Measurements from ENCODE around the gene UPP2.

Gene UPP2

GRCh38 chr2:158125756-158126498 lies 24.3 kb downstream of the UPP2 start:
- in situ Hi-C loops (cut with HindIII; ENCODE audit: low sequenced_read_pairs), result no loop called here
- TF ChIP-seq, protein P1, sequence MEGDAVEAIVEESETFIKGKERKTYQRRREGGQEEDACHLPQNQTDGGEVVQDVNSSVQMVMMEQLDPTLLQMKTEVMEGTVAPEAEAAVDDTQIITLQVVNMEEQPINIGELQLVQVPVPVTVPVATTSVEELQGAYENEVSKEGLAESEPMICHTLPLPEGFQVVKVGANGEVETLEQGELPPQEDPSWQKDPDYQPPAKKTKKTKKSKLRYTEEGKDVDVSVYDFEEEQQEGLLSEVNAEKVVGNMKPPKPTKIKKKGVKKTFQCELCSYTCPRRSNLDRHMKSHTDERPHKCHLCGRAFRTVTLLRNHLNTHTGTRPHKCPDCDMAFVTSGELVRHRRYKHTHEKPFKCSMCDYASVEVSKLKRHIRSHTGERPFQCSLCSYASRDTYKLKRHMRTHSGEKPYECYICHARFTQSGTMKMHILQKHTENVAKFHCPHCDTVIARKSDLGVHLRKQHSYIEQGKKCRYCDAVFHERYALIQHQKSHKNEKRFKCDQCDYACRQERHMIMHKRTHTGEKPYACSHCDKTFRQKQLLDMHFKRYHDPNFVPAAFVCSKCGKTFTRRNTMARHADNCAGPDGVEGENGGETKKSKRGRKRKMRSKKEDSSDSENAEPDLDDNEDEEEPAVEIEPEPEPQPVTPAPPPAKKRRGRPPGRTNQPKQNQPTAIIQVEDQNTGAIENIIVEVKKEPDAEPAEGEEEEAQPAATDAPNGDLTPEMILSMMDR (IDR thresholded peaks at IDR 0.05; ENCODE audit: low read depth, low read length), result no peak

GRCh38 chr2:158127380-158127804 lies 25.7 kb downstream of the UPP2 start:
- TF ChIP-seq, protein P1 (IDR thresholded peaks at IDR 0.05; ENCODE audit: low read depth, low read length), result no peak
- no peak overlapping the region for H3K4me3 ChIP-seq (ENCODE audit: low read depth, low read length)
- DNase-seq (ENCODE audit: low read depth, low spot score), result no peak
- in situ Hi-C loops (cut with HindIII; ENCODE audit: low sequenced_read_pairs), result no loop called here

More at GRCh38 chr2:158125756-158126498, 24.3 kb downstream of the UPP2 start:
- H3K4me3 ChIP-seq (ENCODE audit: low read depth, low read length), result no peak overlapping the region
- no peak for DNase-seq (ENCODE audit: low read depth, low spot score)

DNA sequence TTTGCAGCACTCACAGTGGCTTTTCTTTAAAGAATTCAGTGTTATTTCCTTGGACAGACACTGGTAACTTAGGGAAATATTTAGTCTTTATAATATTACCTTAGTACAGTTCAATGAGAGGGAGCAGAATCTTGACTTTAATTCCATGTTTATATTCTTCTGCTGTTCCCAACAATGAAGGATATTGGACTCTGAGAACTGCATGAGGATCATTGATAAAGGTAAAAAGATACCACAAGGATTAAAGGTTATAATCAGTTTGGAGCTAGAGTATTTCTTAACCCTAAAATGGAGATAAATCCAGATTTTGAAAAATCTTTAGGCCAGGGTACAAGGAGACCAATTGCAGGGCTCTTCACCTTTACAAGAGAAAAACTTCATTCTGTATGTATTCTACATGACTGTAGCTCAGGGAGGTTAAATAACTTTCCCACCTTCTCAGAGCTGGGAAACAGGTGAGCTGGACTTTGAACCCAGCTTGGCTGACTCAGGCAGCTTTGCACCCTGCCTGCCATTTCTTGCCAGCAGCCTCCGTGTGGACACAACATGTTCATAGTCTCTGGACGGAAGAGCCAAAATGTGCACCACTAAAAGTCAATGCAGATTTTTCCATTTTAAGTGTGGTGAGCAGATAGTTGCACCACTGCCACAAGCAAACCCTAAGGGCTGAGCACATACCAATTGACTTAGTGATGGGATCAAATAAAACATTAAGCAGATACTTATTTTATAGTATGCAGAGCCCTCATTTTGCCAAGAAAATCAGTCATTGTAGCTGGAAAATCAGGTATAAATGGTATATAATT lies 26.7 kb downstream of the UPP2 start:
- no peak for DNase-seq (ENCODE audit: low read depth, low spot score)
- TF ChIP-seq, protein P1 (IDR thresholded peaks at IDR 0.05; ENCODE audit: low read depth, low read length), result no peak
- in situ Hi-C loops (cut with HindIII; ENCODE audit: low sequenced_read_pairs), result no loop called here
- H3K4me3 ChIP-seq (ENCODE audit: low read depth, low read length), result no peak overlapping the region

DNA sequence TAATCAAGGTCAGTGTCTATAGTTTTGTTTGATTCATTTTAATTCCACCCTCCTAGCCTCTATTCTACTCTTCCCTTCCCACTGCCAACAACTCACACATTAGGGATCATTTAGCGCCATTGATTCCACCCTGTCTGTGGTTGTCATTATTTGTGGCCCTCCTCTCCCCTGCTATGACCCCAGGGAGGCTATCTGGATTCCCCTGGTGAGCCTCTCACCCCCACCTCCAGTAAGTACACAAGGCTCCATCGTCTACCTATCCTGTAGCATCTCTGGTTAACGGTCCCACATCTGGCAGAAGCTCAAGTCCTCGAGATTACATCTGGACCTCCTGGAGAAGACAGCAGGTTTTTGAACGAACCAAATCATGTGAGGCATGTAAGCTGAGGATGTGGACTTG lies 27.4 kb downstream of the UPP2 start:
- no peak for DNase-seq (ENCODE audit: low read depth, low spot score)

GRCh38 chr2:158130832-158131473 lies 29.3 kb downstream of the UPP2 start:
- no peak overlapping the region for H3K4me3 ChIP-seq (ENCODE audit: low read depth, low read length)
- TF ChIP-seq, protein P1 (IDR thresholded peaks at IDR 0.05; ENCODE audit: low read depth, low read length), result no peak
- in situ Hi-C loops (cut with HindIII; ENCODE audit: low sequenced_read_pairs), result no loop called here
- no peak for DNase-seq (ENCODE audit: low read depth, low spot score)

More for the DNA sequence above, 27.4 kb downstream of the UPP2 start:
- in situ Hi-C loops (cut with HindIII; ENCODE audit: low sequenced_read_pairs), result no loop called here
- no peak overlapping the region for H3K4me3 ChIP-seq (ENCODE audit: low read depth, low read length)
- TF ChIP-seq, protein P1 (IDR thresholded peaks at IDR 0.05; ENCODE audit: low read depth, low read length), result no peak

- no peak for DNase-seq (ENCODE audit: low read depth, low spot score)
- TF ChIP-seq, protein P1 (IDR thresholded peaks at IDR 0.05; ENCODE audit: low read depth, low read length), result no peak
- in situ Hi-C loops (cut with HindIII; ENCODE audit: low sequenced_read_pairs), result no loop called here
- H3K4me3 ChIP-seq (ENCODE audit: low read depth, low read length), result no peak overlapping the region
Measured at GRCh38 chr2:158131483-158131912, 29.8 kb downstream of the UPP2 start.

Data from astrocyte of the spinal cord (primary cell).